ENCODE measurements around the gene MYBPC2.

- TF ChIP-seq CTCF (conservative IDR thresholded peaks at IDR 0.05; ENCODE audit: low read depth, low read length) = no peak
- no peak for TF ChIP-seq EZH2 (IDR thresholded peaks at IDR 0.05; ENCODE audit: low read length, unreplicated experiment)
Measured at GRCh38 chr19:50451223-50451534, 18.5 kb downstream of the MYBPC2 start.
